GM12892 (cell line): ENCODE data around the gene FABP3.

Experiments used
- POLR2A ChIP-seq: IDR thresholded peaks from 2 replicates; pipeline ENCODE4 v1.6.1; 2011; ENCODE audit warnings: low read depth, low read length, control low read depth
- POLR2AphosphoS5 ChIP-seq: IDR thresholded peaks from 2 replicates; pipeline ENCODE4 v1.6.1; 2011; ENCODE audit warnings: low read depth, low read length, control low read depth
- TAF1 ChIP-seq: IDR thresholded peaks from 2 replicates; pipeline ENCODE4 v1.6.1; 2011; ENCODE audit warnings: low read depth, mild to moderate bottlenecking, control low read depth, low read length, borderline replicate concordance

DNA sequence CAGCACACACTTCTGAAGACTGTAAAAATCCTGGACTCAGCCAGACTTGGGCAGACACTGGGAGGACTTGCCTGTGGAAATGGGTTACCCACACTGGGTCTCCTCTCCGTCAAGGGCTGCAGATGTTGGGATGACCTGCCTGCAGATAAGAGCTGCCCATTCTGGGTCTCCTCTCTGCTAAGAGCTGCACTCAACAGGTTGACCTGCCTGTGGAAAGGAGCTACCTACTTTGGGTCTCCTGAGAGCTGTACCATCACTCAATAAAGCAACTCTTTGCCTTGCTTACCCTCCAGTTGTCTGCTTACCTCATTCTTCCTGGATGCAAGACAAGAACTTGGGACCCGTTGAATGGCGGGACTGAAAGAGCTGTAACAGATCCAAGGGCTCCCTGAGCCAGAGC, 47.9 kb downstream of the FABP3 start:
- no peak for TF ChIP-seq POLR2A
- no peak for TF ChIP-seq POLR2AphosphoS5
- TF ChIP-seq TAF1: no peak
